OCI-LY7 (cell line): Measurements from ENCODE around the gene FMNL2.

Experiments used
- EZH2phosphoT487 ChIP-seq: fragments of 200-600 bp; sonication (generic); IDR thresholded peaks from 2 replicates; pipeline ENCODE4 v1.6.1; 2018; ENCODE audit warnings: low read depth, borderline replicate concordance, mild to moderate bottlenecking, mixed run types, antibody characterized with exemption, low read length, moderate library complexity, mixed read lengths
- TF ChIP-seq, protein P1 (sequence below): fragments of 200-600 bp; sonication (generic); conservative IDR thresholded peaks from 2 replicates; pipeline ENCODE4 v1.5.1; 2014; ENCODE audit warnings: mild to moderate bottlenecking, antibody characterized with exemption, low read length, moderate library complexity, mixed read lengths

DNA sequence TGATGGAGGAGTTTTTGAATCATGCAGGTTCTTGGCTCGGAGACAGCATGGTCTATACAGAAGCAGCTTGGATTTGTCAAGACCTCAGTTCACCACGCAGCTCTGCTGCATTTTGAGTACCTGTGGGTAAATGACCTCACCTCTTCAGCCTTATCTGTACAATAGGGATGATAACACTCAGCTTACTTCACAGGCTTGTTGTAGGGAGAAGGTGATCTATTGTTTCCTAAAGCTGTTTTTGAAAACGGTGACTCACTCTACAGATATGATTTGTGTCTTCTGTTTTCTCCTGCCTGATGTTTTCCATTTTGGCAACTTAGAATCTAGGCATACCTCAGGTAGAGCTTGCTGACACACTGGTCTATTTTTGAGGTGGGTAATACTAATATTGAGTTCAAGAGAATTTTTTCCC, 80.3 kb downstream of the FMNL2 start:
- TF ChIP-seq, protein P1, sequence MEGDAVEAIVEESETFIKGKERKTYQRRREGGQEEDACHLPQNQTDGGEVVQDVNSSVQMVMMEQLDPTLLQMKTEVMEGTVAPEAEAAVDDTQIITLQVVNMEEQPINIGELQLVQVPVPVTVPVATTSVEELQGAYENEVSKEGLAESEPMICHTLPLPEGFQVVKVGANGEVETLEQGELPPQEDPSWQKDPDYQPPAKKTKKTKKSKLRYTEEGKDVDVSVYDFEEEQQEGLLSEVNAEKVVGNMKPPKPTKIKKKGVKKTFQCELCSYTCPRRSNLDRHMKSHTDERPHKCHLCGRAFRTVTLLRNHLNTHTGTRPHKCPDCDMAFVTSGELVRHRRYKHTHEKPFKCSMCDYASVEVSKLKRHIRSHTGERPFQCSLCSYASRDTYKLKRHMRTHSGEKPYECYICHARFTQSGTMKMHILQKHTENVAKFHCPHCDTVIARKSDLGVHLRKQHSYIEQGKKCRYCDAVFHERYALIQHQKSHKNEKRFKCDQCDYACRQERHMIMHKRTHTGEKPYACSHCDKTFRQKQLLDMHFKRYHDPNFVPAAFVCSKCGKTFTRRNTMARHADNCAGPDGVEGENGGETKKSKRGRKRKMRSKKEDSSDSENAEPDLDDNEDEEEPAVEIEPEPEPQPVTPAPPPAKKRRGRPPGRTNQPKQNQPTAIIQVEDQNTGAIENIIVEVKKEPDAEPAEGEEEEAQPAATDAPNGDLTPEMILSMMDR, result no peak
- no peak for TF ChIP-seq EZH2phosphoT487
